DOHH2 (cell line): ENCODE data around the gene KREMEN1.

ENCODE experiments used
- EZH2phosphoT487 ChIP-seq: fragments of 200-600 bp; sonication (generic); IDR thresholded peaks from 2 replicates; pipeline ENCODE4 v1.6.1; 2017; ENCODE audit warnings: borderline replicate concordance, mild to moderate bottlenecking, antibody characterized with exemption, low read length, moderate library complexity, mixed read lengths
- TF ChIP-seq, protein P1 (sequence below): fragments of 200-600 bp; sonication (generic); IDR thresholded peaks from one replicate; pipeline ENCODE4 v1.5.1; 2014; ENCODE audit warnings: antibody characterized with exemption, mild to moderate bottlenecking, low read depth, low read length; ENCODE audit not compliant: poor library complexity, severe bottlenecking

DNA sequence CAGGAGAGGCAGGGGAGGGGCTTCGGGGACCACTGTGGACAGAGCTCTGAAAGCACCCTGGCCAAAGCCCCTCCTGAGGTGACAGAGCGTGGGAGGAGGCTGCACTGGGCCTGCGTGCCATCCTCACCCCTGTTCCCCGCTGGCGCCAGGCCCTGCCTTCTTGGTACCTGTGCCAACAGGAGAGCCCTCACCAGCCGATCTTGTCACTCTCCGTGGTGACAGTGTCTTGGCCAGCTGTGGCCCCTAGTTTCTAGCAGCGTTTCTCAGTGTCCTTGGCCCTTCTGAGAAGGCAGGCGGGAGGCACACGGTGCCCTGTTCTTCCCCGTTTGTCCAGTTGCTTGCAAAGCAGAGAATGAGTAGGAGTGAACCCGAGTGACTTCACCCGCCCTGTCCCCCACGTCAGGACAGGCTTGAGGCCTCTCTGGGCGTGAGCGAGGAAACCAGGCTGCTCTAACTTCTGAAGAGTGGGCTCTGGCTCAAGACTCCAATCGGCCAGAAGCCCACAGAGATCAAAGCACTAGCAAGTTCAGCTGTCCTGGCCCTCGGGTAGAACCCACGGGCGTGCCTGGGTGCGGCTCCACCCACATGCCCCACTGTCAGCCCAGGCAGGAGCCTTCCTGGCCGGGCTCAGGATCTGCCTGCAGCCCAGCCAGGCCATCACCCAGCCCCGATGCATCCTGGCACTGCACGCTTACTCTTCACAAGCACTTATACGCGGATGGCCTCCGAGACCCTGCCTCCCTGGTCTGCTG, 72.7 kb downstream of the KREMEN1 start:
- TF ChIP-seq, protein P1, sequence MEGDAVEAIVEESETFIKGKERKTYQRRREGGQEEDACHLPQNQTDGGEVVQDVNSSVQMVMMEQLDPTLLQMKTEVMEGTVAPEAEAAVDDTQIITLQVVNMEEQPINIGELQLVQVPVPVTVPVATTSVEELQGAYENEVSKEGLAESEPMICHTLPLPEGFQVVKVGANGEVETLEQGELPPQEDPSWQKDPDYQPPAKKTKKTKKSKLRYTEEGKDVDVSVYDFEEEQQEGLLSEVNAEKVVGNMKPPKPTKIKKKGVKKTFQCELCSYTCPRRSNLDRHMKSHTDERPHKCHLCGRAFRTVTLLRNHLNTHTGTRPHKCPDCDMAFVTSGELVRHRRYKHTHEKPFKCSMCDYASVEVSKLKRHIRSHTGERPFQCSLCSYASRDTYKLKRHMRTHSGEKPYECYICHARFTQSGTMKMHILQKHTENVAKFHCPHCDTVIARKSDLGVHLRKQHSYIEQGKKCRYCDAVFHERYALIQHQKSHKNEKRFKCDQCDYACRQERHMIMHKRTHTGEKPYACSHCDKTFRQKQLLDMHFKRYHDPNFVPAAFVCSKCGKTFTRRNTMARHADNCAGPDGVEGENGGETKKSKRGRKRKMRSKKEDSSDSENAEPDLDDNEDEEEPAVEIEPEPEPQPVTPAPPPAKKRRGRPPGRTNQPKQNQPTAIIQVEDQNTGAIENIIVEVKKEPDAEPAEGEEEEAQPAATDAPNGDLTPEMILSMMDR: no peak
- no peak for TF ChIP-seq EZH2phosphoT487
